Activated CD4-positive, alpha-beta T cell treated with anti-CD3 and anti-CD28 coated beads, Interleukin-2, amount 10 ng/mL, durations not matched to agents 24 days and 14 days (primary cell): ENCODE results near the gene LRP1B. TPM values are rescaled to one million over a fixed set of nuclear protein-coding genes. Genes with fewer than 3 reads are reported as not detected.

ENCODE experiments used
- DNase-seq: peaks from one replicate; pipeline ENCODE4 v3.0.0; 2022
- H3K27ac Mint-ChIP-seq: one replicate; pipeline ENCODE4 v1.8.0; 2022; ENCODE audit warnings: mild to moderate bottlenecking, mixed read lengths
- H3K27me3 Mint-ChIP-seq: one replicate; pipeline ENCODE4 v1.8.0; 2022; ENCODE audit warnings: mixed read lengths
- H3K36me3 Mint-ChIP-seq: one replicate; pipeline ENCODE4 v1.8.0; 2022; ENCODE audit warnings: low read depth, mild to moderate bottlenecking, mixed read lengths
- H3K4me1 Mint-ChIP-seq: one replicate; pipeline ENCODE4 v1.8.0; 2021; ENCODE audit warnings: mixed read lengths
- H3K4me3 Mint-ChIP-seq: one replicate; pipeline ENCODE4 v1.8.0; 2022; ENCODE audit warnings: mild to moderate bottlenecking, moderate library complexity, mixed read lengths
- H3K9me3 Mint-ChIP-seq: one replicate; pipeline ENCODE4 v1.8.0; 2021; ENCODE audit warnings: mixed read lengths
- intact Hi-C: fragments of 100-400 bp; cut with micrococcal nuclease; formaldehyde crosslinking; loops from one replicate; pipeline ENCODE4 v1.15.1; 2023
- total RNA-seq: library from RNA; stranded (reverse); gene quantifications from 2 replicates; pipeline ENCODE4 v1.2.3, GENCODE V29; 2022

The LRP1B gene
- total RNA-seq, 1 donor from 2014 or later: not detected

DNA sequence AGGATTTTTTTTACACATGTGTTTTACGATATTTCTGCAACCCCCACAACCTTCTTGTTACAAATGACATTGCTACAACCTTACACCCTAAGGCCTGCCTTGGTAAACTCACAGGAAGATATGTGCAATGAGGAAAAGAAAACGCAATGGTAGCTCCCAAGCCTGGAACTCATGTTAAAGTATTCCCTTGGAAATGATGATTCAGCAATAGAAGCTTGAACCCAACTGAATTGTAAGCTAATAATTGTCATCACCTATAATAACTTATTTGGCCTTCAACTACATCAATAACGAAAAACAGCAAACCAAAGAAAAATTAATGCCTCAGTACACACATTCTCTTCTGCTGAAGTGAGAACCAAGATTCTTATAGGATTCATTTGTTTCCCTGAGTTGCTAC, 491.0 kb downstream of the LRP1B start:
- H3K36me3 Mint-ChIP-seq: no peaks in the 10 kb centered on the region
- H3K27ac Mint-ChIP-seq: no peak overlapping the region
- no peaks in the 10 kb centered on the region for H3K27me3 Mint-ChIP-seq
- no peak for DNase-seq
- H3K4me1 Mint-ChIP-seq: no peaks in the 10 kb centered on the region
- peaks cover 5% of the 10 kb centered on the region for H3K9me3 Mint-ChIP-seq
- intact Hi-C loops: no loop called here
- no peak overlapping the region for H3K4me3 Mint-ChIP-seq

DNA sequence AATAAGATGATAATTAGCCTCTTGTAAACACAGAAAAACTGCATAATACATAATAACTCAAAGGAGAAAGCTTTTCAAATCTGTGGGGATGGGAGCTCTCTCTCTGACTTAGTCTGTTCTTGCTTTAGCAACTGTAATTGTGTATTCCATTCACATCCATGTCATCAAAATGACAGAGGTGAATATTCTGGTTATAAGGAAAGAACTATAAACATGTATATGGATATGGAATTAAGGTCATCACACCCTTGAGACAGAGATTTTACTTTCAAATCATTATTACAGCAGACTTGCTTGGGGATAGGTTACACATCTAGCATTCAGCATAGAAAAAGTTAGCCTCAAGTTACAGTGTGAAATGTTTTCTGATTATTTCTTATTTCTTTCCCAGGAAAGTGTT, 497.7 kb downstream of the LRP1B start:
- Mint-ChIP-seq H3K4me1 (no peaks in the 10 kb centered on the region), H3K9me3 (no peaks in the 10 kb centered on the region), H3K36me3 (no peaks in the 10 kb centered on the region), H3K27me3 (no peaks in the 10 kb centered on the region), H3K4me3 (no peak overlapping the region), H3K27ac (no peak overlapping the region)
- DNase-seq: no peak
- intact Hi-C loops: no loop called here

DNA sequence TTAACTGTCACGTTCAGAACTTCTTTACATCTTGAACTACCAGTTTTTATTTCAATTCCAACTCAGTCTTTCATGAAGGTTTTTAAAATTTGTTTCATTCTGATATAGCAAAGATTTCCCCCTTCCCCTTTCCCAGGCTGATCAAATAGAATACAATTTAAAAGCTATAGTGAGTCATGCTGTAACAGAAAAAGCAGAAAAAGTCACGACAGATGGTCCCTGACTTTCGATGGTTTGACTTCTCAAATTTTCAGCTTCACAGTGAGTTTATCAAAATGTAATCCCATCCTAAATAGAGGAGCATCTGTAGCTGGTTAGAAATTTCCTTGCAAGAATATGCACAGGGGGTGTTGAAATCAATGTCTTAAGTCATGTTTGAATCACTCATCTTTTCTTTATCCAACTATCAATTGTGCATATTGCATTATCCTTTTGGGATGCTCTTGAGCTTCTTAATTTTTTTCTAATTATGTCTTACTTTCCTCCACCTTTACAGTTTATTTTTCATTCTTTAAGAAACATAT, 500.3 kb downstream of the LRP1B start:
- Mint-ChIP-seq H3K27me3 (no peaks in the 10 kb centered on the region), H3K36me3 (no peaks in the 10 kb centered on the region), H3K4me1 (no peaks in the 10 kb centered on the region), H3K27ac (no peak overlapping the region), H3K9me3 (no peaks in the 10 kb centered on the region), H3K4me3 (no peak overlapping the region)
- no peak for DNase-seq
- intact Hi-C loops: no loop called here

DNA sequence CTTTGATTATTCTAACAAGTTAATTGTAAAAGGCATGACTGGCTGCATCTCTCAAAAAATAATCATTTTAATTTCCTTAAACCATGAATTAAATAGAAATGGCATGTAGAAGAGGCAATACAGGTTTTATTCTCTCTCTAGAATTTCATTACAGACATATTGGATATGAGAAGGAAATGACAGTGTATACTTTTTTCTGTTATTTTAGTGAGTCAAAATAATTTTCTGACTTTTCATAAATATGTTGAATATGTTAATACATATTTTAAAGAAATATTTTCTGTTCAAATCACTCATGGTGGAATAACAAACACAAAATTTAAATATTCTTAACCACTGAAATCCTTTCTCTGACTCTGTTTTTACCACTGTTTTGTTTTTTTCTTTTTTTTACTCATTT, 510.4 kb downstream of the LRP1B start:
- Mint-ChIP-seq H3K4me3 (no peak overlapping the region), H3K27ac (no peak overlapping the region), H3K9me3 (no peaks in the 10 kb centered on the region), H3K27me3 (no peaks in the 10 kb centered on the region), H3K4me1 (no peaks in the 10 kb centered on the region), H3K36me3 (no peaks in the 10 kb centered on the region)
- DNase-seq: no peak
- intact Hi-C loops: no loop called here

DNA sequence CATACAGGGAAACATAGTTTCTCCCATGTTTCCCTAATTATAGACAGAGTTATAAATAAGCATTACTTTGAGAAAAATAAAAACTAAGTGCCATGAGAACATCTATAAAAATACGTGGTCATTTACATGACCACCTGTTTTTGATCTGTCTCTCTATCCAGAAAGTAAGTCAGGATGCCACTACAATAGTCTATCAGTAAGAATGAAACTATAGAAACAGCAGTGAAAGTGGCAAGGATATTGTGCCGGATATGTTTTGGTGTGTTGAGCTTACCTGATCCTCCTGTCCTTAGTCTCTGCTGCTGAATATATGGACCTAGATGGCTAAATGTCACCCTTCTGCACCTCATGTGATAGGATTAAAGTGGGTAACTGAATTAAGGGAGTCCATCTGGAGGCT, 512.4 kb downstream of the LRP1B start:
- H3K27ac Mint-ChIP-seq: no peak overlapping the region
- intact Hi-C loops: no loop called here
- H3K36me3 Mint-ChIP-seq: no peaks in the 10 kb centered on the region
- H3K27me3 Mint-ChIP-seq: no peaks in the 10 kb centered on the region
- no peak for DNase-seq
- no peak overlapping the region for H3K4me3 Mint-ChIP-seq
- H3K4me1 Mint-ChIP-seq: no peaks in the 10 kb centered on the region
- no peaks in the 10 kb centered on the region for H3K9me3 Mint-ChIP-seq

DNA sequence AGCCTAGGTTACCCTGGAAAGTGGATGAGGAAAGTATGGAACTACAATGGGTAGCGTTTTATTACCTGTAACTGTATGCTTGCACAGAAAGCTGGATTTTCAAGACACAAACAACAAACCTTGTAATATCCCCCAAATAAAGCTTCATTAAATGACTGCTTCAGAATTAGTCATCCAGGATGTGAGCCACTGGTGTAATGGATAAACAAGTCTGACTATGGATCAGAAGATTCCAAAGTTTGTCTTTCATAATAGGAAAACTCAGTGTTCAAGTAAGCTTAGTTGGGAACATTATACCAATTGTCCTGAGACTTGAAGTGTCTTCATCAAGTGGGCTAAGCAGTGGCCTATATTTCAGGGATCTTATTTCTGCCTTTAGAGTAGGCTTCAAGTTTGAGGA, 518.8 kb downstream of the LRP1B start:
- intact Hi-C loops: no loop called here
- no peak overlapping the region for H3K27ac Mint-ChIP-seq
- no peaks in the 10 kb centered on the region for H3K4me1 Mint-ChIP-seq
- no peak overlapping the region for H3K4me3 Mint-ChIP-seq
- H3K9me3 Mint-ChIP-seq: no peaks in the 10 kb centered on the region
- no peak for DNase-seq
- no peaks in the 10 kb centered on the region for H3K27me3 Mint-ChIP-seq
- no peaks in the 10 kb centered on the region for H3K36me3 Mint-ChIP-seq

DNA sequence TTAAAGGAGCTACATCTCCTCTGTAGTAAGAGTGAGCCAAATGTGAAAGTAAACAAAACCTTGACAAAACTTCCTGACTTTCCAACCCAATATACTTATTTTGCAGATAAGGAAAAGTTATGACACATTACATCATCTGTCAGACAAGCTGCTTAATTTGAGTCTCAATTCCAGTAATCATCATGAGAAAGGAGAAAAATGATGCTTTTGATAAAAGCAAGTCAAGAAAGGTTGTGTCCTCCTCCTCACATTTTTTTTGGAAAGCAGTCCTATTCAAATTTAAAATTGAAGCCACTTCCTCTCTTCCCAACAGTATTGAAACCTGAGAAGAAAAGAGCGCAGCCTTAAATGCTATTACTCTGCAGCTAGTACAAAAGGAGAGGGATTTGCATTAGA, 519.6 kb downstream of the LRP1B start:
- no peaks in the 10 kb centered on the region for H3K36me3 Mint-ChIP-seq
- H3K27me3 Mint-ChIP-seq: no peaks in the 10 kb centered on the region
- DNase-seq: no peak
- intact Hi-C loops: no loop called here
- no peak overlapping the region for H3K4me3 Mint-ChIP-seq
- H3K9me3 Mint-ChIP-seq: no peaks in the 10 kb centered on the region
- no peaks in the 10 kb centered on the region for H3K4me1 Mint-ChIP-seq
- H3K27ac Mint-ChIP-seq: no peak overlapping the region

DNA sequence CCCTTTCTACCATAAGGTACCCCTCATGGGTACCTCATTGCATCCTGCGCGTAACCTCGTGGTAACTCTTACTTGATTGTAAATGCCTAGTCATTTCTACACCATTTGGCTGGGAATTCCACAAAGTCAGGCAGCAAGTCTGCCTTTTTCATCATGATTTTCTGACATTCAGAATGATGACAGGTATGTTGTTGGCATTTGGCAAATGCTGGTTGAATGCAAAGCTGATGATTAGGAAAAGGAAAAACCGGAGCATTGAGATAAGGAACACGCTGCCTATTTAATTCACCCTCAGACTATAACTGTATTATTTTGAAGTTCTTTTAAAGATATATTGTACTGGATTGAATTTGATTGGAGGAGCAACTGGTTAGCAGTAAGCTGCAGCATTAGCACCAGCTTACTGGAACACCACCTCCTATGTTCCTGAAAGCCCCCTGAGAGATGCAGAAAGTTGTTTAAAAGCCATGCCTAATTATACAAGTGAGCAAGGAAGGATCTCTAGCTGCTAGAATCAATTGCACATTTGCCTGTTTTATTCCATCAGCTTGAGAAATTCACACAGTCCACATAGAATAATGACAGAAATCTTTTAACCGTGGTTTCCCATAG, 520.1 kb downstream of the LRP1B start:
- intact Hi-C loops: no loop called here
- Mint-ChIP-seq H3K27me3 (no peaks in the 10 kb centered on the region), H3K4me1 (no peaks in the 10 kb centered on the region), H3K4me3 (no peak overlapping the region), H3K27ac (no peak overlapping the region), H3K9me3 (no peaks in the 10 kb centered on the region), H3K36me3 (no peaks in the 10 kb centered on the region)
- no peak for DNase-seq

DNA sequence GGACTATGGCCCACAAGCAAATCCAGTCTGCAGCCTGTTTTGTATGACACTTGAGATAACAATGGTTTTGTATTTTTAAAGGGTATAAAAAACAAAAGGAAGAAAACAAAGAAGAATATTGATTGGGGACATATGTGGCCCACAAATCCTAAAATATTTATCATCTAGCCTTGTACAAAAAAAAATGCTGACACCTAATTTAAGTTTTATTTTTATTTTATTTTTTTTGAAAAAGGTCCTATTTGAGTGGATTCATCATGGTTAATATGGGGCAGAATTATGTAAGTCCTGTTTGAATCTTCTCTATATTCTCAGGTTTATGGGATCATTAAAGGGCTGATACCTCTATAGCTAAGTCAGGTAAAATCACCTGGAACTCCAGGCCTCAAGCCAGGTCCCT, 525.7 kb downstream of the LRP1B start:
- Mint-ChIP-seq H3K36me3 (no peaks in the 10 kb centered on the region), H3K9me3 (no peaks in the 10 kb centered on the region), H3K4me3 (no peak overlapping the region), H3K27me3 (no peaks in the 10 kb centered on the region), H3K27ac (no peak overlapping the region), H3K4me1 (no peaks in the 10 kb centered on the region)
- DNase-seq: no peak
- intact Hi-C loops: no loop called here

DNA sequence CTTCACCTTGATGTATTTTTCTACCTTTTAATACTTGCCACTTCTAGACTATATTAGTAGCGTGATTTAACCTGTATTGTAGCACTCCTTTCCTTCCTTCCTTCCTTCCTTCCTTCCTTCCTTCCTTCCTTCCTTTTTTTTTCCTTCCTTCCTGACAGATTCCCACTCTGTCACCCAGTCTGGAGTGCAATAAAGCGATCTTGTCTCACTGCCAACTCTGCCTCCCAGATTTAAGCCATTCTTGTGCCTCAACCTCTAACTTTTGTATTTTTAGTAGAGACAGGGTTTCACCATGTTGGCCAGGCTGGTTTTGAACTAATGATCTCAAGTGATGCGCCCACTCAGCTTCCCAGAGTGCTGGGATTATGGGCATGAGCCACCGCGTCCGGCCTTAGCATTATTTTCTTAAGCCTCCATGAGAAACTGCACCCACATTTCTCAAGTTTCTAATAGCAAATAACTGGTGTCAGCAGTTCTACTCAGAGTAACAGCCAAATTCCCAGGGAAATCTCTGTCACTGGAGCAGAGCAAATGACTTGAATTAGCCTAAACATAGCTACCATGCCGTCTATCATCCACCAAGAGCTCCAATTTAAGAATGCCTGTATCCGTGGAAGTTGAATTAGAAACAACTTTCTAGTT, 529.2 kb downstream of the LRP1B start:
- intact Hi-C loops: no loop called here
- Mint-ChIP-seq H3K4me3 (no peak overlapping the region), H3K9me3 (peaks cover 4% of the 10 kb centered on the region), H3K4me1 (no peaks in the 10 kb centered on the region), H3K27me3 (no peaks in the 10 kb centered on the region), H3K27ac (no peak overlapping the region), H3K36me3 (no peaks in the 10 kb centered on the region)
- DNase-seq: no peak

DNA sequence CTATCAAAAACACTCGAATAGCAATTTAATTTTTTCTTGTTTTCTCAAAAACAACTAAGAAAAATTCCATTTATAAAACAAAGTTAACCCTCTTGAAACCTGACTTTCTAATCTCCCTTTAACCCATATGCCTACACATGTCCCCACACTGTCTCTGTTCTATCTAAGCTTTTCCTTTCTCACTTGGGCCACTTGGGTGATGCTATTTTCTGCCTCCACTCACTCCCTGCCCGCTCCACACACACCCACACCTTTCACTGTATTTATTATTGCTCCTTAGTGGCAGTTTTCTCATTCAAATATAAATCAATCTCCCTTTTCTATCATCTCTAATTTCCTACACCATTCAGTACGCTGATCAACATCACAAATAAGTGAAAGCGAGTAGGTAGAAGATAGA, 531.1 kb downstream of the LRP1B start:
- H3K27ac Mint-ChIP-seq: no peak overlapping the region
- intact Hi-C loops: no loop called here
- H3K4me3 Mint-ChIP-seq: no peak overlapping the region
- no peaks in the 10 kb centered on the region for H3K27me3 Mint-ChIP-seq
- H3K9me3 Mint-ChIP-seq: peaks cover 4% of the 10 kb centered on the region
- no peaks in the 10 kb centered on the region for H3K4me1 Mint-ChIP-seq
- H3K36me3 Mint-ChIP-seq: no peaks in the 10 kb centered on the region
- DNase-seq: no peak

DNA sequence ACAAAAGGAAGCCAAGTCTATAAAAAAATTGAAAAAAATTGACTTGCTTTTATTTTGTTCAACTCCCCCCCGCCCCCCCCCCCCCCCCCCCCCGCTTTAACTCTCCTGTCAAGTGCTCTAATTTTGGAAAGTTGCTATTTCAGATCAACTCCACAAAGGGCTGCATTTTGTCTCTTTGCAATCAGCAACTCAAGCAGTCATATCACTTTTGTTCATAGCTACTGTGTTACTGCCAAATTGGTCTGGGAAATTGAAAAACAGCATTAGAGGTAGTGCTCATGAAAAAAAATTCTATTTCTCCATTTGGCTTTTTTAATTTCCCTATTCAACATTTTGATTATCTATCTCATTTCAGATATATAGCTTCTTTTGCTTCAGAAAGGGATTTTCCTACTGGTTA, 531.8 kb downstream of the LRP1B start:
- H3K36me3 Mint-ChIP-seq: no peaks in the 10 kb centered on the region
- intact Hi-C loops: no loop called here
- DNase-seq: no peak
- no peak overlapping the region for H3K4me3 Mint-ChIP-seq
- no peaks in the 10 kb centered on the region for H3K4me1 Mint-ChIP-seq
- H3K9me3 Mint-ChIP-seq: peaks cover 4% of the 10 kb centered on the region
- H3K27me3 Mint-ChIP-seq: no peaks in the 10 kb centered on the region
- no peak overlapping the region for H3K27ac Mint-ChIP-seq

DNA sequence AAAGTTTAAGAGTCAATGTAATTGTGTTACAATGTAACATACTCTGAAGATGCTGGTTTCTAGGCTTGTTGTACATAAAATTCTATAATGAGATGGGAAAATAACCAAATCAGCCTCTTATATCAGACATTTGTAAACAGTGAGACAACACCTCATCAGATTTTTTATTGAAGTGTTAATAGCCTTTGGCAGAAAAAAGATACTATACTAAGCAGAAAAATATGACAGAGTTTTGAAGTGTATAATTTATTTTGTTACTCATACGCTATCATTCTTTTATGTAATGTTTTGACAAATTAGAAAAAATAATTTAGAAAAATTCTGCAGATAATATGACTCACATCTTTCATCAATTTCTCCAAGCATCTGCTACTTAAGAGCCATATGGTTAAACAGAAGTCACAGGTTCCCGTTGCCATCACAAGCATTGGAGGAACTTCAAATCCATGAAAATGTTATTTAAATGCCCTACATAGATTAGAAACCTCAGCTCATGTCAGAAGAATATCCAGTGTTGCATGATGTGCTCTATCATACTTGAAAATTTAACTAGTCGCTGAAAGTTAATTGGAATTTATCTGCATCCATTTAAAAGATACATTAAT, 535.4 kb downstream of the LRP1B start:
- intact Hi-C loops: no loop called here
- H3K4me3 Mint-ChIP-seq: no peak overlapping the region
- H3K36me3 Mint-ChIP-seq: no peaks in the 10 kb centered on the region
- H3K9me3 Mint-ChIP-seq: peaks cover 4% of the 10 kb centered on the region
- DNase-seq: no peak
- H3K27me3 Mint-ChIP-seq: no peaks in the 10 kb centered on the region
- no peak overlapping the region for H3K27ac Mint-ChIP-seq
- no peaks in the 10 kb centered on the region for H3K4me1 Mint-ChIP-seq

DNA sequence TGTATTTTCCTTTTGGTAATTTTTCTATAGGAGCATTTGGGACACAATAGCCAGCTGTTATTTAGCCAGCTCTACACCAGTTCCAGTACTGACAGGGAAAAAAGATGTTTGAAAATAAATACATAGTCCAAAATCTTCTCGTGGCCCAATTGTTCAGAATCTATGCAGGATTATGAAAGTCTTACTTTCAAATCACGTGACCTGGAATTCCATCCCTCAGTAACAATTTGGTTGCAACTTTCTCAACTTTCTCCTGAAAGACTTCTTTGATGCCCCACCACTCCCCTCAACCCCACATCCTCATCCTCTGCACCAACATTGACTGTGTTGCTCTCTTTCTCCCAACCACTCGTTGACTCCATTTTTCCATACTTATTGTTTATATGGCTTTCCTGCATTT, 539.0 kb downstream of the LRP1B start:
- intact Hi-C loops: no loop called here
- Mint-ChIP-seq H3K27ac (no peak overlapping the region), H3K4me1 (no peaks in the 10 kb centered on the region), H3K9me3 (no peaks in the 10 kb centered on the region), H3K36me3 (no peaks in the 10 kb centered on the region), H3K4me3 (no peak overlapping the region), H3K27me3 (no peaks in the 10 kb centered on the region)
- no peak for DNase-seq

DNA sequence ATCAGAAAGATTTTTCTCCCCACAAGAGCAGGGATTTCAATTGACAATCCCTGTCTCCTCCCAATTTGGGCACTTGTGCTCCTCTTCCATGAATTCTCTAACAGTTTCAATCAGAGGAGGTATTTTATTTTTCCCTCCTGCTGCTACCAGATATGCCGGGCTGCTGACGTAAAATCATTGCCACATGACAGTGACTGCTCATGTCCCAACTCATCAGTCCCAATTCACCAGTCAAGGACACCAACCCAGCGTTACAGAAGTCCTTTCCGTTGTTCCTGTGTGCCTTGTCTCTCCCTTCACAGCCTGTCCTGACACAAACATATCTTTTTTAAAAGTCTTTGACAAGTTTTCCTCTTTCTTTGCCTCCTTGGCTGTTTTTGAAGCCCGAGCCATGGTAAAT, 540.2 kb downstream of the LRP1B start:
- Mint-ChIP-seq H3K36me3 (no peaks in the 10 kb centered on the region), H3K4me1 (no peaks in the 10 kb centered on the region), H3K27me3 (no peaks in the 10 kb centered on the region), H3K27ac (no peak overlapping the region), H3K9me3 (no peaks in the 10 kb centered on the region), H3K4me3 (no peak overlapping the region)
- intact Hi-C loops: no loop called here
- no peak for DNase-seq
